Stomach (tissue), 9 donors: ENCODE measurements around the gene HEATR9. TPM values are rescaled to one million over a fixed set of nuclear protein-coding genes. Genes with fewer than 3 reads are reported as not detected.
A peak's percentile ranks its signal among the peaks of the same experiment; 100 is the strongest.
"Not testable (repeated sequence)": the region's sequence is repeated elsewhere in the genome, so short reads cannot be mapped to it uniquely, and the experiment has no call there.

Experiments
- DNase-seq, 2 donors: peaks; one replicate each; pipeline versions ENCODE4 v3.0.0 to v3.0.0-alpha.2; 2013 to 2019
- H3K27ac ChIP-seq, 5 donors: fragments of 200-600 bp in 4 of 5; sonication (generic) in 4 of 5; one replicate each; pipeline ENCODE4 v1.5.1; 2013 to 2019; ENCODE audit warnings: mild to moderate bottlenecking in 1 of 5, moderate library complexity in 1 of 5
- H3K27me3 ChIP-seq, 3 donors: fragments of 200-600 bp; sonication (generic); one replicate each; pipeline ENCODE4 v1.5.1; 2017 to 2019; ENCODE audit warnings: mixed run types in 1 of 3
- H3K36me3 ChIP-seq, 4 donors: fragments of 200-600 bp; sonication (generic); 1 replicate in 3 of 4; 2 replicates in 1 of 4; pipeline ENCODE4 v1.5.1; 2016 to 2019
- H3K4me1 ChIP-seq, 4 donors: fragments of 200-600 bp; sonication (generic); one replicate each; pipeline ENCODE4 v1.5.1; 2016 to 2019
- H3K4me3 ChIP-seq, 4 donors: fragments of 200-600 bp; sonication (generic) in 3 of 4; one replicate each; pipeline ENCODE4 v1.5.1; 2016 to 2019; ENCODE audit warnings: mild to moderate bottlenecking in 1 of 4
- H3K9me3 ChIP-seq, 4 donors: fragments of 200-600 bp; sonication (generic); one replicate each; pipeline ENCODE4 v1.5.1; 2016 to 2019
- EP300 ChIP-seq: sonication (generic); formaldehyde crosslinking; IDR thresholded peaks from one replicate; pipeline ENCODE4 v1.6.1; 2017; ENCODE audit warnings: antibody characterized with exemption
- POLR2A ChIP-seq, 4 donors: fragments of 450-650 bp; IDR thresholded peaks; one replicate each; pipeline ENCODE4 v1.6.1; 2016; ENCODE audit warnings: antibody characterized with exemption in 4 of 4, control low read depth in 2 of 4, mild to moderate bottlenecking in 1 of 4, moderate library complexity in 1 of 4
- POLR2AphosphoS5 ChIP-seq, 3 donors: sonication (generic); formaldehyde crosslinking; IDR thresholded peaks; one replicate each; pipeline ENCODE4 v1.6.1; 2016; ENCODE audit warnings: antibody characterized with exemption in 3 of 3
- WGBS, 5 donors: extraction: QIAGEN DNeasy Blood & Tissue Kit in 3 of 5; methylation state at CpG; one replicate each; pipeline versions ENCODE4 v1.1.5 to v1.1.7; 2013 to 2018; 5-methylcytosine and 5-hydroxymethylcytosine counted together
- intact Hi-C: fragments of 100-400 bp; cut with DNase I; formaldehyde crosslinking; loops from one replicate; pipeline ENCODE4 v1.15.1; 2023; ENCODE audit warnings: low total_unique reads
- polyA plus RNA-seq, 3 donors: library from polyadenylated mRNA; stranded (reverse); fragments of 200-250 nt; gene quantifications; one replicate each; pipeline ENCODE4 v1.2.3, GENCODE V29; 2013
- total RNA-seq, 5 donors: library from RNA; depleted of rRNA; stranded (reverse); fragments of >200 nt; gene quantifications; one replicate each; pipeline versions ENCODE4 v1.1.0 to v1.2.3, GENCODE V29; 2014 to 2016
- TF ChIP-seq, protein P1 (sequence below), 7 experiments: fragments of 450-650 bp in 4 of 7; fragments of 200-600 bp in 3 of 7; sonication (generic) in 3 of 7; IDR thresholded peaks; one replicate each; pipeline ENCODE4 v1.5.1; 2016 to 2019; ENCODE audit warnings: antibody characterized with exemption in 7 of 7, control low read depth in 2 of 7, mild to moderate bottlenecking in 1 of 7
- donor health status: healthy with polysubstance abuse.
- donor health status: Bipolar disorder and iron deficiency.
- donor health status: healthy.

Gene HEATR9
- total and polyA plus RNA-seq, 8 donors, result 0.29 TPM; not detected in 7

DNA sequence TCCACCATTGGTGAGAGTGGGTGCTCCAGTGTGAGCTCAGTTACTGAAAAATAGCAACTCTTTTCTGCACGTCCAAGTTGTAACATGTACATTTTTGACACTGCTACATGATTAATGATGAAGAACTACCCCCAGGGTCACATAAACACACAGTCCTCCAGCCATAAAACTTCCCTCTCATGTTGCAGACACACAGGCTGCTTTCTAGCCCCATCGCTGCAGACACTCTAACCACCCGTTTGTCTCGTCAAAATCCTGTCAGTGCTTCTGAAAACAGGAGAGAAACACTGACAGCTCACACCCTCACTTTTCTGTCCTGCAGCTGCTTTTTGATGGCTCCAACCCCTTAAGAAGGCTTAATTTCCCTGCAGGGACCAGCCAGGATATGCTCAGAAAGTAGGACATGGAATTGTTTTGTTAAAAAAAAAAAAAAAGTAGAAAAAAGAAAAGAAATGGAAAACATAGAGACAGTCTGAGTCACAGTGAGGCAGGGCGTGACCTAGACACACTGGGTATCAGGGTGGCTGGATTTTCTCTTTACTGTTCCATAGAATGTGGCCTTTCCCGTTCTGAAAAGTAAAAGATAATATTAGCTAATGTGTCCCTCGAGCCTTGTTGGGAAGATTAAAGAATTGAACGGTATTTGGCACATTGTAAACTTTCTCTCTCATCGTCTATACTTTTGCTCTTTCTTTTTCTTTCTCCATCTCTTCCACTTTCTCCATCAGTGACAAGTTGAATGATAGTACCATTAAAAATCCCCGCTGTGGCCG, 32.2 kb upstream of the HEATR9 start:
- intact Hi-C loops, result no loop called here
- 51 to 63% (median 59%) methylated on average over 11 of the region's 11 CpGs for WGBS, 5 donors
- no peaks in the 10 kb centered on the region for H3K9me3 ChIP-seq
- peaks cover 0 to 4% (median 0%) of the 10 kb centered on the region in 3 donors for H3K27me3 ChIP-seq
- no peak overlapping the region for H3K4me3 ChIP-seq
- no peak for DNase-seq
- no peaks in the 10 kb centered on the region for H3K36me3 ChIP-seq
- H3K27ac ChIP-seq, result peak overlapping the region in 3 of 5 donors; percentile 13 to 46 (median 17)
- peaks cover 0 to 6% (median 0%) of the 10 kb centered on the region in 4 donors for H3K4me1 ChIP-seq
- no peak for TF ChIP-seq POLR2AphosphoS5 (IDR thresholded peaks at IDR 0.05)

DNA sequence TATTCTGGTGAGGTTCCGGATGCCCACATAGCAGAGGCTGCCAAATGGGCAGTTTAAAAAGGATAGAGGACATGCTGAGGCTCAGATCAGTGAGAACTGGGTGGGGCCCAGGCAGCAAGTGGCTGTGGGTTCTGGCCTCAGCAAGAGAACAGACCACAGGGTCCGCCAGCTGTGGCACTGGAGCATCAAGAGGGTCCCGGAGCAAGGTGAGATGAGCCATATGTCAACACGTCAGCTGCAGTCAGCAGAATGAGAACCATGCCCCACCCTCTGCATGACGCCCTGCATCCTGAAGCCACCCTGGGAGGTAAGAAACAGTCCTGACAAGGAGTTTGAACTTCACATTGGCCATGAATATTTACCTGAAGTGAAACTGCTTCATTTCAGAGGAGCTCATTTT, 31.6 kb upstream of the HEATR9 start:
- 61 to 75% (median 71%) methylated on average over 5 of the region's 5 CpGs for WGBS, 5 donors
- intact Hi-C loops, result no loop called here
- Histone ChIP-seq H3K27ac (peak overlapping the region in 3 of 5 donors; percentile 13 to 46 (median 17)), H3K9me3 (no peaks in the 10 kb centered on the region), H3K4me1 (peaks cover 0 to 6% (median 0%) of the 10 kb centered on the region in 4 donors), H3K4me3 (no peak overlapping the region), H3K36me3 (no peaks in the 10 kb centered on the region), H3K27me3 (peaks cover 0 to 4% (median 0%) of the 10 kb centered on the region in 3 donors)
- TF ChIP-seq POLR2AphosphoS5 (IDR thresholded peaks at IDR 0.05) (no peak), POLR2A (IDR thresholded peaks at IDR 0.05) (no peak), EP300 (no peak)
- TF ChIP-seq, protein P1, sequence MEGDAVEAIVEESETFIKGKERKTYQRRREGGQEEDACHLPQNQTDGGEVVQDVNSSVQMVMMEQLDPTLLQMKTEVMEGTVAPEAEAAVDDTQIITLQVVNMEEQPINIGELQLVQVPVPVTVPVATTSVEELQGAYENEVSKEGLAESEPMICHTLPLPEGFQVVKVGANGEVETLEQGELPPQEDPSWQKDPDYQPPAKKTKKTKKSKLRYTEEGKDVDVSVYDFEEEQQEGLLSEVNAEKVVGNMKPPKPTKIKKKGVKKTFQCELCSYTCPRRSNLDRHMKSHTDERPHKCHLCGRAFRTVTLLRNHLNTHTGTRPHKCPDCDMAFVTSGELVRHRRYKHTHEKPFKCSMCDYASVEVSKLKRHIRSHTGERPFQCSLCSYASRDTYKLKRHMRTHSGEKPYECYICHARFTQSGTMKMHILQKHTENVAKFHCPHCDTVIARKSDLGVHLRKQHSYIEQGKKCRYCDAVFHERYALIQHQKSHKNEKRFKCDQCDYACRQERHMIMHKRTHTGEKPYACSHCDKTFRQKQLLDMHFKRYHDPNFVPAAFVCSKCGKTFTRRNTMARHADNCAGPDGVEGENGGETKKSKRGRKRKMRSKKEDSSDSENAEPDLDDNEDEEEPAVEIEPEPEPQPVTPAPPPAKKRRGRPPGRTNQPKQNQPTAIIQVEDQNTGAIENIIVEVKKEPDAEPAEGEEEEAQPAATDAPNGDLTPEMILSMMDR (IDR thresholded peaks at IDR 0.05), result no peak
- no peak for DNase-seq

DNA sequence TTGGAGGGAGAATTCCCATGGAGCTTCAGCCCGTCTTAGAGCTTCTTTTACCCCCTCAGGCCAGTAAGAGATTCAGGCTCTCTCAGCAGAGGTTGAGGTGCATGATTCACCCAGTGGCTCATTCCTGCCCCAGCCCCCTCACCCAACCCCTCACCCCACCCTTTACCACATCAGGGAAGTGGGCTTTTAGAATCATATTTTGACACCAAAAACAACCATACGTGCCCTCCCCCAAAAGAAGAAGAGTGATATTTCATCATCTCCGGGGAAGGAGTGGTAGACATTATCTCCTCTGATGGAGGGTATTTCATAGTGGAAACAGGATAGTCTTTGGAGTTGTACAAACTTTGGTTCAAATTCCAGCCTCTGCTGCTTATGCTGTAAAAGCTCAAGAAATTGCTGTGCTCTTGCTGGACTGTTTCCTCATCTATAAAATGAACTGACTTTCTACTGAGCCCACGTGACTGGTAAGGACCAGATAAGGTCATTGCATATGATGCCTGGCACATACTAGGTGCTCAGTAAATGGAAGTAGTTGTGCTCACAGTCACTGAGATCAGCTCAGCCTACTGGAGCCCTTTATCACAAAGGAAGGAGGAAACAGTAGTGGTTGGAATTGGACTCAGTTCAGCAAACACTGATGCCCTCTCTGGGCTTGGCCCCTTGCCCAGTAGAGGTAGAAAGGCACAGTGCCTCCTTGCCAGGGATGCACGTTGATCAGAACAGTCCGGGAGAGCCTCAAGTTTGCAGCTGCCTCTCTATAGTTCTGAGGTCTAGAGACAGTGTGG, 29.8 kb upstream of the HEATR9 start:
- H3K4me1 ChIP-seq, result peaks cover 0 to 6% (median 0%) of the 10 kb centered on the region in 4 donors
- peak in 1 of 2 donors; percentile 88 for DNase-seq
- 43 to 64% (median 51%) methylated on average over 4 to 6 of the region's 6 CpGs for whole genome bisulfite sequencing, 5 donors

DNA sequence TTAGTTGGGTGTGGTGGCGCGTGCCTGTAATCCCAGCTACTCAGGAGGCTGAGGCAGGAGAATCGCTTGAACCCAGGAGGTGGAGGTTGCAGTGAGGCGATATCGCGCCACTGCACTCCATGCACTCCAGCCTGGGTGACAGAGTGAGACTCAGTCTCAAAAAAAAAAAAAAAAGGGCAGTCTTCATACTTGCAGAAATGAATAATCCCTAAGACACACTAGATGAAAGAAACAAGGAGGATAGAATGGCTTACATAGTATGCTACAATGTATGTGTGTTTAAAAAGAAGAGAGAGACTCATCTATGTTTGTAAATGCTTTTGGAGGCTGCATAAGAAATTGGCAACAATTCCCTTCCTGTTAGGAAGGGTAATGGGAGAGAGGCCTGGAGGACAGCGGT, 29.1 kb upstream of the HEATR9 start:
- H3K4me1 ChIP-seq, H3K27me3 ChIP-seq, H3K9me3 ChIP-seq, H3K4me3 ChIP-seq, H3K36me3 ChIP-seq, intact Hi-C loops, DNase-seq, H3K27ac ChIP-seq: not testable (repeated sequence)
- WGBS, 5 donors, result 92 to 97% (median 94%) methylated on average over 7 of the region's 7 CpGs

More for the DNA sequence above, 29.8 kb upstream of the HEATR9 start:
- H3K9me3 ChIP-seq, result no peaks in the 10 kb centered on the region
- intact Hi-C loops, result no loop called here
- peak overlapping the region in 2 of 5 donors; percentile 0 to 1 for H3K27ac ChIP-seq
- H3K36me3 ChIP-seq, result no peaks in the 10 kb centered on the region
- H3K27me3 ChIP-seq, result peaks cover 0 to 4% (median 0%) of the 10 kb centered on the region in 3 donors
- TF ChIP-seq POLR2A (IDR thresholded peaks at IDR 0.05), result no peak
- TF ChIP-seq POLR2AphosphoS5 (IDR thresholded peaks at IDR 0.05), result peak in 1 of 3 donors; percentile 46
- no peak for TF ChIP-seq EP300
- H3K4me3 ChIP-seq, result no peak overlapping the region

DNA sequence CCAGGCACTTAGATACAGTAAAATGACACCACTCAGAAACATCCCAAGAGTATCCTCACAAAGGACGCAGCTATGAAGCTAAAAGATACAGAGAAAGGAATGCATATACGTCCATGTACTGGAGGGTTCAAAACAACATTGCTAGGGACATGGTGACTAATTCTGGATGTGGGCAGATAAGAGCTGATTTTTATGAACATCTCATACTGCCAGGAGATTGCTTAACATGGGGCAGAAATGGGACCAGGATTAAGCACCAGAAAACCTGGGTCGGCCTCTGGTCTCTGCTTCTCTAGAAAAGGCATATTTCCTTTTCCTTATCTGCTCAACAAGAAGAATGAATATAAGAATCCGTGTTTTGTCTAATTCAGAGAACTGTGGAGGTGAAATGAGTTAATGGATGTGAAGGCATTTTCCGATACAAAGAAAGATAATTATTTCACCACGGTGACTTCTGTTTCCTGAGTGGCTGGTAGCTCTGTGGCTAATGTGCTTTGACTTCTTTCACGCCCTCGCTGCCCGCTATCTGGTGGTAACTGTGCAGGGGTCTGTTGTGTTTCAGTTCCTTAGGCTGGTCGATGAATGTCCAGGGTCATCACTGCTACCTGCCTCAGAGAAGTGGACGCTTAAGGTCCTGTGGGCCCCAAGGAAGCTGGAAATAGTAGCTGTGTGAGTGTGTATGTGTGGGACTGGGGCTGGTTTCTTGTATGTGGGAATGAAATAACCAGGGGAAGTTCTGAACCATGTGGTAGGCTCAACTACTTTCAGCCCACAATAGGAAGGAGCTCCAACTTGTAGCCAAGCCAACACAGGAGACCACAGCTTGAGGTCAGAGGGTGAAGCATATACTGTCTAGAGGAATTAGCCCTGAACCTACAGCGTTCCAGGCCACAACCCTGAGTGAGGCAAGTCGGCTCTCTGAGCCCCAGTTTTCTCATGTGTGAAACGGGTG, 27.2 kb upstream of the HEATR9 start:
- TF ChIP-seq POLR2A (IDR thresholded peaks at IDR 0.05) (no peak), EP300 (no peak), POLR2AphosphoS5 (IDR thresholded peaks at IDR 0.05) (no peak)
- TF ChIP-seq, protein P1 (IDR thresholded peaks at IDR 0.05), result no peak
- 77 to 83% (median 78%) methylated on average over 14 of the region's 14 CpGs for WGBS, 5 donors
- intact Hi-C loops, result no loop called here
- Histone ChIP-seq H3K4me3 (no peak overlapping the region), H3K27me3 (peaks cover 0 to 4% (median 0%) of the 10 kb centered on the region in 3 donors), H3K27ac (peak overlapping the region in 3 of 5 donors; percentile 13 to 19 (median 14)), H3K36me3 (no peaks in the 10 kb centered on the region), H3K9me3 (no peaks in the 10 kb centered on the region), H3K4me1 (peaks cover 0 to 10% (median 0%) of the 10 kb centered on the region in 4 donors)
- no peak for DNase-seq
